ENCODE measurements around the gene SPTBN5.

SPTBN5 gene

GRCh38 chr15:41866872-41867579, 26.8 kb downstream of the SPTBN5 start:
- TF ChIP-seq POLR2AphosphoS5 (IDR thresholded peaks at IDR 0.05; ENCODE audit: borderline replicate concordance, low read depth, low read length) (no peak), EZH2 (IDR thresholded peaks at IDR 0.05) (no peak), FOXP2 (optimal IDR thresholded peaks at IDR 0.05; ENCODE audit: control extremely low read depth, extremely low read length, insufficient read depth) (no peak)
- no peak for DNase-seq (ENCODE audit: low read depth, low spot score)
- no peak overlapping the region for H3K4me3 ChIP-seq
- no peaks in the 10 kb centered on the region for H3K36me3 ChIP-seq (ENCODE audit: insufficient read depth, low read length)
- H3K9me3 ChIP-seq (ENCODE audit: low read depth, low read length): no peaks in the 10 kb centered on the region
- H3K27ac ChIP-seq: no peak overlapping the region
- no peak overlapping the region for H3K9ac ChIP-seq (ENCODE audit: insufficient read length)

GRCh38 chr15:41866263-41866703, 27.6 kb downstream of the SPTBN5 start:
- no peak for DNase-seq (ENCODE audit: low read depth, low spot score)
- H3K4me3 ChIP-seq: no peak overlapping the region
- H3K9me3 ChIP-seq (ENCODE audit: low read depth, low read length): no peaks in the 10 kb centered on the region
- H3K27ac ChIP-seq: no peak overlapping the region
- TF ChIP-seq FOXP2 (optimal IDR thresholded peaks at IDR 0.05; ENCODE audit: control extremely low read depth, extremely low read length, insufficient read depth) (no peak), EZH2 (IDR thresholded peaks at IDR 0.05) (no peak), POLR2AphosphoS5 (IDR thresholded peaks at IDR 0.05; ENCODE audit: borderline replicate concordance, low read depth, low read length) (no peak)
- no peak overlapping the region for H3K9ac ChIP-seq (ENCODE audit: insufficient read length)
- H3K36me3 ChIP-seq (ENCODE audit: insufficient read depth, low read length): no peaks in the 10 kb centered on the region

GRCh38 chr15:41865490-41866055, 28.3 kb downstream of the SPTBN5 start:
- TF ChIP-seq EZH2 (IDR thresholded peaks at IDR 0.05) (no peak), FOXP2 (optimal IDR thresholded peaks at IDR 0.05; ENCODE audit: control extremely low read depth, extremely low read length, insufficient read depth) (no peak), POLR2AphosphoS5 (IDR thresholded peaks at IDR 0.05; ENCODE audit: borderline replicate concordance, low read depth, low read length) (no peak)
- H3K36me3 ChIP-seq (ENCODE audit: insufficient read depth, low read length): no peaks in the 10 kb centered on the region
- no peak for DNase-seq (ENCODE audit: low read depth, low spot score)
- no peak overlapping the region for H3K9ac ChIP-seq (ENCODE audit: insufficient read length)
- H3K9me3 ChIP-seq (ENCODE audit: low read depth, low read length): no peaks in the 10 kb centered on the region
- H3K4me3 ChIP-seq: no peak overlapping the region
- H3K27ac ChIP-seq: no peak overlapping the region

- no peaks in the 10 kb centered on the region for H3K36me3 ChIP-seq (ENCODE audit: insufficient read depth, low read length)
- H3K4me3 ChIP-seq: no peak overlapping the region
- H3K9ac ChIP-seq (ENCODE audit: insufficient read length): no peak overlapping the region
- H3K27ac ChIP-seq: no peak overlapping the region
- TF ChIP-seq EZH2 (IDR thresholded peaks at IDR 0.05) (no peak), FOXP2 (optimal IDR thresholded peaks at IDR 0.05; ENCODE audit: control extremely low read depth, extremely low read length, insufficient read depth) (no peak), POLR2AphosphoS5 (IDR thresholded peaks at IDR 0.05; ENCODE audit: borderline replicate concordance, low read depth, low read length) (no peak)
- no peak for DNase-seq (ENCODE audit: low read depth, low spot score)
- H3K9me3 ChIP-seq (ENCODE audit: low read depth, low read length): no peaks in the 10 kb centered on the region
These were observed 31.2 kb downstream of the SPTBN5 start for GRCh38 chr15:41862515-41863116.

GRCh38 chr15:41861736-41862356, 32.0 kb downstream of the SPTBN5 start:
- no peak for DNase-seq (ENCODE audit: low read depth, low spot score)
- Histone ChIP-seq H3K9me3 (ENCODE audit: low read depth, low read length) (no peaks in the 10 kb centered on the region), H3K36me3 (ENCODE audit: insufficient read depth, low read length) (no peaks in the 10 kb centered on the region), H3K27ac (no peak overlapping the region), H3K9ac (ENCODE audit: insufficient read length) (no peak overlapping the region), H3K4me3 (no peak overlapping the region)
- TF ChIP-seq EZH2 (IDR thresholded peaks at IDR 0.05): no peak
- TF ChIP-seq POLR2AphosphoS5 (IDR thresholded peaks at IDR 0.05; ENCODE audit: borderline replicate concordance, low read depth, low read length): no peak
- TF ChIP-seq FOXP2 (optimal IDR thresholded peaks at IDR 0.05; ENCODE audit: control extremely low read depth, extremely low read length, insufficient read depth): no peak

GRCh38 chr15:41860049-41860828, 33.6 kb downstream of the SPTBN5 start:
- H3K9me3 ChIP-seq (ENCODE audit: low read depth, low read length): no peaks in the 10 kb centered on the region
- no peak for DNase-seq (ENCODE audit: low read depth, low spot score)
- no peak overlapping the region for H3K9ac ChIP-seq (ENCODE audit: insufficient read length)
- no peak overlapping the region for H3K27ac ChIP-seq
- H3K36me3 ChIP-seq (ENCODE audit: insufficient read depth, low read length): no peaks in the 10 kb centered on the region
- no peak for TF ChIP-seq POLR2AphosphoS5 (IDR thresholded peaks at IDR 0.05; ENCODE audit: borderline replicate concordance, low read depth, low read length)
- no peak for TF ChIP-seq EZH2 (IDR thresholded peaks at IDR 0.05)
- no peak for TF ChIP-seq FOXP2 (optimal IDR thresholded peaks at IDR 0.05; ENCODE audit: control extremely low read depth, extremely low read length, insufficient read depth)
- no peak overlapping the region for H3K4me3 ChIP-seq

GRCh38 chr15:41858756-41859155, 35.1 kb downstream of the SPTBN5 start:
- DNase-seq (ENCODE audit: low read depth, low spot score): no peak
- Histone ChIP-seq H3K36me3 (ENCODE audit: insufficient read depth, low read length) (no peaks in the 10 kb centered on the region), H3K27ac (no peak overlapping the region), H3K9ac (ENCODE audit: insufficient read length) (no peak overlapping the region), H3K4me3 (no peak overlapping the region), H3K9me3 (ENCODE audit: low read depth, low read length) (no peaks in the 10 kb centered on the region)
- TF ChIP-seq FOXP2 (optimal IDR thresholded peaks at IDR 0.05; ENCODE audit: control extremely low read depth, extremely low read length, insufficient read depth): no peak
- no peak for TF ChIP-seq POLR2AphosphoS5 (IDR thresholded peaks at IDR 0.05; ENCODE audit: borderline replicate concordance, low read depth, low read length)
- TF ChIP-seq EZH2 (IDR thresholded peaks at IDR 0.05): no peak
